RCC 7860 (cell line): ENCODE measurements around the gene PSG5.
A peak's percentile ranks its signal among the peaks of the same experiment; 100 is the strongest.
"Not testable (repeated sequence)": the region's sequence is repeated elsewhere in the genome, so short reads cannot be mapped to it uniquely, and the experiment has no call there.

Source experiments
- DNase-seq: peaks from one replicate; pipeline ENCODE4 v3.0.0-alpha.2; 2015; ENCODE audit warnings: low spot score
- FAIRE-seq: peaks from 2 replicates; lab custom pipeline; 2012; peaks lifted over from hg19 to GRCh38; lab: Jason Lieb, UNC

Gene PSG5

GRCh38 chr19:43186311-43186935, at the start of gene PSG5:
Gene PSG5, minus strand, starts transcription at chr19:43186536. Its CDS starts 131 bp downstream, at chr19:43186405.
- FAIRE-seq, DNase-seq: not testable (repeated sequence)

GRCh38 chr19:43235686-43236085, 49.4 kb upstream of the PSG5 start:
- FAIRE-seq (peak; percentile 61), DNase-seq (peak; percentile 7)

- FAIRE-seq (no peak), DNase-seq (no peak)
Measured at GRCh38 chr19:43229315-43229714, 43.0 kb upstream of the PSG5 start.

GRCh38 chr19:43228730-43229129, 42.4 kb upstream of the PSG5 start:
- not testable (repeated sequence) for DNase-seq, FAIRE-seq

- DNase-seq, FAIRE-seq: not testable (repeated sequence)
Measured at GRCh38 chr19:43226986-43227385, 40.6 kb upstream of the PSG5 start.

- FAIRE-seq (no peak), DNase-seq (no peak)
Measured at GRCh38 chr19:43224855-43225253, 38.5 kb upstream of the PSG5 start.

- DNase-seq (peak; percentile 48), FAIRE-seq (peak; percentile 52)
Measured at GRCh38 chr19:43224201-43224854, 38.0 kb upstream of the PSG5 start.

- DNase-seq, FAIRE-seq: not testable (repeated sequence)
Measured at GRCh38 chr19:43221891-43222290, 35.6 kb upstream of the PSG5 start.

- not testable (repeated sequence) for DNase-seq, FAIRE-seq
Measured at GRCh38 chr19:43219136-43219535, 32.8 kb upstream of the PSG5 start.

- FAIRE-seq, DNase-seq: not testable (repeated sequence)
Measured at GRCh38 chr19:43215881-43216280, 29.5 kb upstream of the PSG5 start.

- FAIRE-seq: no peak
- no peak for DNase-seq
Measured at GRCh38 chr19:43207991-43208390, 21.7 kb upstream of the PSG5 start.

GRCh38 chr19:43207174-43207573, 20.8 kb upstream of the PSG5 start:
- DNase-seq, FAIRE-seq: not testable (repeated sequence)

- FAIRE-seq: not testable (repeated sequence)
Measured at GRCh38 chr19:43205471-43206105, 19.3 kb upstream of the PSG5 start, which contains the start of gene PSG4. Gene PSG4, minus strand, starts transcription at chr19:43205638. Its CDS starts 102 bp downstream, at chr19:43205536.

GRCh38 chr19:43203611-43204010, 17.3 kb upstream of the PSG5 start:
- FAIRE-seq, DNase-seq: not testable (repeated sequence)

More at GRCh38 chr19:43205471-43206105, 19.3 kb upstream of the PSG5 start, which contains the start of gene PSG4:
- DNase-seq: not testable (repeated sequence)

GRCh38 chr19:43201891-43202290, 15.6 kb upstream of the PSG5 start:
- not testable (repeated sequence) for DNase-seq, FAIRE-seq

GRCh38 chr19:43201337-43201801, 15.0 kb upstream of the PSG5 start:
- DNase-seq (peak; percentile 64), FAIRE-seq (peak; percentile 96)

GRCh38 chr19:43198686-43199419, 12.5 kb upstream of the PSG5 start:
- FAIRE-seq, DNase-seq: not testable (repeated sequence)

GRCh38 chr19:43197666-43198397, 11.5 kb upstream of the PSG5 start:
- DNase-seq, FAIRE-seq: not testable (repeated sequence)

- not testable (repeated sequence) for FAIRE-seq, DNase-seq
Measured at GRCh38 chr19:43194397-43194796, 8.1 kb upstream of the PSG5 start.
